ENCODE results near the gene TBCK.

GRCh38 chr4:106301393-106302061, 14.5 kb downstream of the TBCK start:
- no peak for TF ChIP-seq CTCF (IDR thresholded peaks at IDR 0.05)
- no peak for TF ChIP-seq EZH2 (IDR thresholded peaks at IDR 0.05; ENCODE audit: borderline replicate concordance, insufficient read depth, low read depth, low read length, poor library complexity, severe bottlenecking)

Data from B cell (primary cell).